Mesodermal cell (in vitro differentiated cells): ENCODE measurements around the gene LRRC72. TPM values are rescaled to one million over a fixed set of nuclear protein-coding genes. Genes with fewer than 3 reads are reported as not detected.

Source experiments
- H3K27ac ChIP-seq: 2 replicates; pipeline ENCODE4 v1.7.0; 2013; ENCODE audit warnings: mild to moderate bottlenecking, low read depth, low read length, moderate library complexity; ENCODE audit not compliant: severe bottlenecking
- H3K36me3 ChIP-seq: 2 replicates; pipeline ENCODE4 v1.7.1; 2013; ENCODE audit warnings: mild to moderate bottlenecking, low read length, moderate library complexity; ENCODE audit not compliant: control insufficient read depth, insufficient read depth
- H3K4me1 ChIP-seq: one replicate; pipeline ENCODE4 v1.7.1; 2013; ENCODE audit warnings: mild to moderate bottlenecking, low read length; ENCODE audit not compliant: insufficient read depth, control insufficient read depth, poor library complexity, severe bottlenecking
- H3K4me3 ChIP-seq: 2 replicates; pipeline ENCODE4 v1.7.0; 2013; ENCODE audit warnings: low read length, control low read depth, mild to moderate bottlenecking; ENCODE audit not compliant: insufficient read depth, poor library complexity, severe bottlenecking; ENCODE audit errors: extremely low read depth
- H3K9me3 ChIP-seq: 2 replicates; pipeline ENCODE4 v1.7.1; 2013; ENCODE audit warnings: mild to moderate bottlenecking, low read length, moderate library complexity; ENCODE audit not compliant: control insufficient read depth
- WGBS, 2 experiments: methylation state at CpG; one replicate each; pipeline ENCODE4 v1.1.5; 2013; ENCODE audit warnings: missing lambda C conversion rate in 2 of 2; ENCODE audit not compliant: insufficient coverage in 2 of 2; 5-methylcytosine and 5-hydroxymethylcytosine counted together
- polyA plus RNA-seq, 2 experiments: library from polyadenylated mRNA; stranded (reverse); fragments of 50-300 nt; gene quantifications; one replicate each; pipeline ENCODE4 v1.2.3, GENCODE V29; 2013

LRRC72 gene
- not detected for polyA plus RNA-seq (2013, experiment 1 of 2)
- not detected for polyA plus RNA-seq (2013, experiment 2 of 2)

DNA sequence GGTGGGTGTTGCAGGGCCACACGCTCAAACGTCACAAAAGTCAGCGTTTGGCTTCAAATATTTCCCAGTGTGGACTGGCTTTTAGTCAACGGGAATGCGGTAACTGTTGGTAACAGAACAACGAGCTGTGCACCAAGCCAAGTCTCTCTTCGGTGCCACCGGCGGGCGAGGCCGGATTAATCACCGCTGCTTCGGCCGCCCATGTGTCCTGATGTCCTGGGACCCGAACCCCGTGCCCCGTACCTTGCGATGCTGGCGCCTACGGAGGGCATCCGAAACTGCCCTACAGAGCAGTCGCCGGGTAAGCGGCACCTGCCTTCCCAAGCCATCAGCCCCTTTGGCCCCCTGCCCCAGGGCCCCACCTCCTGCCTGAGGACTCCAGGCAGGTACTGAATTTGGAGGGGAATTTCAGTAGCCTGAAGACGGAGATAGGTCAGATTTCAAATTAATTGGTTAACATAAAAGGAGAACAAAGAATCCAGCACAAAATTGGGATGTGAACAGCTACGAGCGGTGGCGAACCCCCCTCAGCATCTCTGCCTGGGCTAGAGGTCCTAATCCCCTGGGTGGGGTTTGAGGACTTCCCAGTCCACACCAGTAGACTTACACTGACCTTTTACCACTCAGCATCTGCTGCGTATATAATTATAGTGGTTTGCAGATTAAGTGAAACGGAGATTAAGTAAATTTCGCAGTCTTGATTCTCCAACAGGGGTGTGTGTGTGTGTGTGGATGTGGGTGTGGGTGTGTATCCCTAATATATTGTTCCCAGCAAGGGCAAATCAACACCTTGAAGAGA lies at the start of gene LRRC72:
Gene LRRC72, plus strand, starts transcription at position 84 of the 799 bp plus-strand sequence. Its CDS starts 128 bp downstream, at position 212.
- no peaks in the 10 kb centered on the region for H3K36me3 ChIP-seq
- H3K9me3 ChIP-seq, result no peaks in the 10 kb centered on the region
- H3K4me3 ChIP-seq, result no peak within 1 kb of the TSS
- 94 to 97% methylated on average over 24 to 26 of the region's 31 CpGs for WGBS, 2 experiments
- no peak within 1 kb of the TSS for H3K27ac ChIP-seq
- no peaks in the 10 kb centered on the region for H3K4me1 ChIP-seq

DNA sequence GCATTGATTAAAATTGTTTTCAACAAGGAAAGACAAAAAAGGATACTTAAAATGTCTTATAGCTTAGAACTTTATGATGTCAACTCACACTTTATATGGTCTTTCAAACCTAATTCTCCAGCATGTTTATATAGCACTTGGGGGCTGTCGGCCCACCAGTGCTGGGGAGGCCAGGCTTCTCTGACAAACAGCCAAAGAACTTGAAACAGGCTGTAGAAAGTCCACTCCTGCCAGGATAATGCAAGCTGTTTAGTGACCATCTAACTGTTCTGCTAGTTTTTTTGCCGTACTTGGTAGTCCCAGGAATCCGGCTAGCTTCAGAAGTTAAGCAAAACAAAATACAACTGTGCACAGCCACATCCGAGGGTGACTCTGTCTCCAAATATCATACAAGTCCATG lies 47.5 kb upstream of the LRRC72 start:
- H3K27ac ChIP-seq, result no peak overlapping the region
- H3K4me3 ChIP-seq, result no peak overlapping the region
- 94 to 95% methylated on average over 4 of the region's 4 CpGs for WGBS, 2 experiments
- no peaks in the 10 kb centered on the region for H3K36me3 ChIP-seq
- no peaks in the 10 kb centered on the region for H3K4me1 ChIP-seq
- H3K9me3 ChIP-seq, result no peaks in the 10 kb centered on the region

DNA sequence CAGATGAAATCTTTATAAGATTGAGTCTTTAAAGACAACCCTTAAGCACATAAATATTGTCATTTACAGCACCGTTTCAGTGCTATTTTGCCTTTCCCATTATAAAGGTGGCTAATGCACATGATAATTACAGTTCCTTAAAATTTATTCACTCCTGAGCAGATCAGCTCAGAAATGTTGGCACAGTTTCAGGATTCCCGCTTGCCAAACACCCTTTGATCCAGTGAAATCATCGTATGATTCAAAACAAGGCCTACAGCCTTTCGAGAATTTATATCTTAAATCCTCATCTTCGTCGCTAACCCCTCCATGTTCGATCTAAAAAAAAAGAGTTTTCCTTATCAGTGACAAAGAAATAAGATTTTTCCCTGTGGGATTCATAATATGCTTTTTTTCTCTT lies 47.0 kb upstream of the LRRC72 start:
- Histone ChIP-seq H3K9me3 (no peaks in the 10 kb centered on the region), H3K27ac (no peak overlapping the region), H3K36me3 (no peaks in the 10 kb centered on the region), H3K4me3 (no peak overlapping the region), H3K4me1 (peaks cover 4% of the 10 kb centered on the region)
- WGBS, 2 experiments, result 82 to 94% methylated on average over 3 to 5 of the region's 7 CpGs

DNA sequence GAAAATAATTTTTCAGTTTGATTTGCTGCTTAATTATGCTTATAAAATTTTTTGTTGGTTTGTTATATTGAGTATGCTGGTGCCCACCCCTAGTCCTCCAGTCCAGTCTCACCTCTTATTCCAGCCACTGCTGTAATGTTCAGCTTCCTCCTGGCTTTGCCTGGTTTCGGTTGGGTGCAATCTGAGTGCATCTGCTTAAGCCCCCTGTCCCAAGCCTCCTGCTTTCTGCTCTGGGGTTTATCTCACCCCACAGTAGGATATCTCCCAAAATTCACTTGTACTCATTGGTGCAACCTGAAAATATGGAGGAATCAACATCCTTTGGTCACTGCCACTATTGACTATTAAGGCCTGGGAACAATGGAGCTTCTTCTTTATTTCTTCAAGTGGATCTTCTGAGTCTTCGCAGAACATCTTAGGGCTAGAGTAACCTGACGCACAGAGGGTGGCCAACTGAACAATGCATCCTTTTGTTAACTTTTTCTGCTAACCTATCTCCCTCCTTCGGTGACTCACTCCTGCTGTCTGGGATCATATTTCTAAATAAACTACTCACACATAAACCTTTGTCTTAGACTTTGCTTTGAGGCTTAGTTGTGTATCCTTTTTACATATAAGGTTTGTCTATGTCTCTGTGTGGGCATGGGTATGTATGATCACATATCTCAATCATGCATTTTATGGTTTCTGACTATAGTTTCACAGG lies 42.0 kb upstream of the LRRC72 start:
- Histone ChIP-seq H3K9me3 (no peaks in the 10 kb centered on the region), H3K27ac (peak overlapping the region; percentile 71), H3K4me1 (peaks cover 12% of the 10 kb centered on the region), H3K4me3 (no peak overlapping the region), H3K36me3 (no peaks in the 10 kb centered on the region)
- 50 to 100% methylated on average over 1 to 2 of the region's 4 CpGs for WGBS, 2 experiments

DNA sequence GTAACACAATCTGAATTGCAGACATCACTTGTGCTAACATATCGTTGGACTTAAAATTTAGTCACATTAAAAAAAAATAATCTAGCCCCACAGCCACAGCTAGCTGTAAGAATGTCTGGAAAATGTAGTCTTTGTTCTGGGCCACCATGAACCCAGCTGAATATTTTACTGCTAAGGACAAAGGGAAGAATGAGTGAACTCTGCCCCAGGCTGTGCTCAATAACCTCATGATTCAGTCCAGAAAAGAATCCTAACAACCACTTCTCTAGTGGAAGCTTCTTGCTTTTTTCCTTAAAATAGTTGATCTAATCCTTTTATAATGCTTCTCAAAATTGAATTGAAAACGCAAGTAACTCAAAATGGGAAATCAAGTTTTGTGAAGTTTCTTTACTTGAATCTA lies 35.5 kb upstream of the LRRC72 start:
- no CpG with 5 or more reads among the region's 2 CpGs for WGBS, 2 experiments
- Histone ChIP-seq H3K4me3 (no peak overlapping the region), H3K27ac (peak overlapping the region; percentile 1), H3K36me3 (no peaks in the 10 kb centered on the region), H3K9me3 (no peaks in the 10 kb centered on the region), H3K4me1 (peaks cover 20% of the 10 kb centered on the region)

DNA sequence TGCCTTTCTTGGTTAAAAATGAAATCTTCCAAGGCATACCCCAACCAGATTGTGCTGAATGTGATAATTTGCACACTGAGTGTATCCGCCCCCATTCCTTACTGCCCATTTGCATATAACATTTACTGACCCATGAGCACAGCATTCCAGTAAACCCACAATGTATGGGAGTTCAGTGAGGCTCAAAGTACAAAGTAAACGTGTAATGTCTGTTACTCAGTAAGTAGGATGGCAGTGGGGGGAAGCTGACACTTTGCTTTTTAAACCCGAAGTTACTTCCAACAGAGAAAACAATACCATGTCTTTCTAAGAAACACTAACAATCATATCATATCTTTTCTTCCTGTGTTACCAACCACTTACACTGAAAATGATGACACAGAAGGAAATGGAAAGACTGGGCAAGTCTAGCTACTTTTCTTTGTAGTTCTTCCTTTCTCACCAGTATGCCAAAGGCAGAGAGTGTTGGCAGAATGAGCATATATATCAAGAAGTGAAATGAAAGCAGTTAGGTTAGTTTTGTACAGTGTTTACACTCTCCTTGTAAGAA lies 34.0 kb upstream of the LRRC72 start:
- 0% methylated on average over 1 of the region's 3 CpGs; no CpG with 5 or more reads in 1 of the 2 experiments for WGBS, 2 experiments
- Histone ChIP-seq H3K4me3 (no peak overlapping the region), H3K4me1 (peaks cover 20% of the 10 kb centered on the region), H3K9me3 (no peaks in the 10 kb centered on the region), H3K36me3 (no peaks in the 10 kb centered on the region), H3K27ac (peak overlapping the region; percentile 81)

DNA sequence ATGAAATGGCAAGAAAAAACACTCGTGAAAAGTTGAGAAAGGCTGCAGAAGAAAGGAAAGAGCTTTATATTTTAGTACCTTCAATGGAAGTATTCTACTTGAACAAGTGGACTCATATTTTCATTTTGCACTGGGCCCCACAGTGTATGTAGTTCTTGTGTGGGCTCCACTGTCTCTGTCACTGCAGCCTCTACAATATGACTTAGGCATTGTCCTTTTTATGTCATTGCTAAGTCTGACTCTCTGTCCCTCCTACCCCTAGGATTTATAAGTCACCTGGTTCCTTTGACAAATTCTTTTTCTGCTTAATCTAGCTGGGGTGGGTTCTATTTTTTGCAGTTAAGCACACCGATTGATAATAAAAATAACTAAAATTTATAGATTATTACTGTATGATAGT lies 33.4 kb upstream of the LRRC72 start:
- no peaks in the 10 kb centered on the region for H3K9me3 ChIP-seq
- no peak overlapping the region for H3K27ac ChIP-seq
- H3K4me1 ChIP-seq, result peaks cover 20% of the 10 kb centered on the region
- no CpG with 5 or more reads among the region's 2 CpGs for WGBS, 2 experiments
- H3K36me3 ChIP-seq, result no peaks in the 10 kb centered on the region
- no peak overlapping the region for H3K4me3 ChIP-seq

DNA sequence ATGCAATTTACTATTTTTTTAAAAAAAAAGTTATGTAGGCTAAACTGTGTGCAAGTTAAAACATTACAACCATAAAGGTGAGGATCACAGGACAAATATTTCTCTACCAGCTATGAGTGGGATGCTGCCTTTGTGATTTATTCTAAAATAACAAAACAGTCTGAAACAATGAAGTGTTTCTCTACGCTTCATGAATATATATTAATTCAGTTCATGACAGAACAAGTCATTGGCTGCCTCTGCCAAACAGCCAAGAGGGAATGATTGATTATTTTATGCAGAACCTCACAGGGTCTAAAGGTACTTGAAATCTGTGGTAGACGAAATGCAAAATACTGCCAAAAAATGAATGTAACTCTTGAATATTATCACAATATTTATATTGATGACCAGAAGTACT lies 32.1 kb upstream of the LRRC72 start:
- Histone ChIP-seq H3K36me3 (no peaks in the 10 kb centered on the region), H3K4me3 (no peak overlapping the region), H3K4me1 (peaks cover 20% of the 10 kb centered on the region), H3K9me3 (no peaks in the 10 kb centered on the region), H3K27ac (no peak overlapping the region)
- no CpG with 5 or more reads among the region's 2 CpGs for WGBS, 2 experiments

DNA sequence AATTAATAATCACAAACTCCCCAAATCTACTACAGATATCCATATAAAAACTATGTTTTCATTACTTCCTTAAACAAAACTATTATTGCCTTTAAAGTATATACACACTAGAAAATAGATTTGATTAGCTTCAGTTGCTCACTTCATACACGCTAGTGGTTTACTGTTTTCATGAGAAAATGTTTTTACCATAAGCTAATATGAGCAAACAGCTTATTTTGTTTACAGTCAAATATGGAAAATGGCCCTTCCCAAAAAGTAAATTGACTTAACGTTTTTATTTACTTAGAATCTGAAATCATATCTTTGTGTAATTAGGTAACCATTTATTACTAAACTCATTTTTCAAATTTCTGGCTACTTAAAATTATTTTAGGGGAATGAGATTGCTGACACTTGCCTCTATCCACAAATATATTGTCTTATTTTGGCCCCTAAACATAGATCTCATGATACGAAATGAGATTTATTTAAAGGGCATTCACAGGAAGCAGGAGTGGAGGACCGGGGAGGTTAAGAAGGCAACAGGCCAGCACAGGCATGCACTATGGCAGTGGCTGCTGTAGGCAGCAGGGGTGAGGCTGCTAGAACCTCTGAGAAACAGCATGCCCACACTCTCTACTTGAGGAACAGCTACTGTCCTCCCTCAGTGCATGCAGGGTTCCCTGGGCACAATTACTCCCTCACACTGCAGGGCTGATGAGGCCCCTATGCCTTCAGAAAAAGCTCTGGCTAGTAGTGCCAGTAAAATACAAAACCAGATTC lies 31.5 kb upstream of the LRRC72 start:
- 79% methylated on average over 2 of the region's 4 CpGs; no CpG with 5 or more reads in 1 of the 2 experiments for WGBS, 2 experiments
- H3K4me1 ChIP-seq, result peaks cover 15% of the 10 kb centered on the region

DNA sequence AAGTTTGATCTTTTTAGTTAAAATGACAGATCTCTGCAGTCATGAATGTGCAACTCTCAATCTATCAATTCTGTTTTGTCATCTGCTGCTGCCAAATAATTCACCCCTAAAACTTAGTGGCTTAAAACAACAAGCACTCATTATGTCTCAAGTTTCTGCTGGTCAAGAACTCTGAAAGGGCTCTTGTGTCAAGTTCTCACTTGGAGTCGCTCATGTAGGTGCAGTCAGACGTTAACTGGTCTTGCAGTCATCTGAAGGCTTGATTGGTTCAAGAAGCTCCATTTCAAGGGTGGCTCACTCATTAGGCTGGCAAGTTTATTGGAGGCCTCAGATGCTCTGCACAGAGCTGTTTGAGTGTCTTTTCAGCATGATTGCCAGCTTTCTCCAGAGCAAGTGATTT lies 28.5 kb upstream of the LRRC72 start:
- H3K9me3 ChIP-seq, result peaks cover 3% of the 10 kb centered on the region
- no peak overlapping the region for H3K27ac ChIP-seq
- H3K4me1 ChIP-seq, result peaks cover 4% of the 10 kb centered on the region
- H3K36me3 ChIP-seq, result no peaks in the 10 kb centered on the region
- H3K4me3 ChIP-seq, result no peak overlapping the region
- WGBS, 2 experiments, result 84 to 87% methylated on average over 2 of the region's 2 CpGs

More for the DNA sequence above, 31.5 kb upstream of the LRRC72 start:
- Histone ChIP-seq H3K9me3 (no peaks in the 10 kb centered on the region), H3K36me3 (no peaks in the 10 kb centered on the region), H3K27ac (no peak overlapping the region), H3K4me3 (no peak overlapping the region)
